GM13977 (cell line): ENCODE measurements around the gene CPN2.

Experiments
- DNase-seq: peaks from one replicate; pipeline ENCODE4 v3.0.0; 2012; ENCODE audit warnings: low spot score
- CTCF ChIP-seq: IDR thresholded peaks from 2 replicates; pipeline ENCODE4 v1.5.1; 2012; ENCODE audit warnings: mild to moderate bottlenecking, control low read depth; ENCODE audit not compliant: insufficient read depth; ENCODE audit errors: extremely low read depth, missing control alignments
- in situ Hi-C: fragments of 300-500 bp; cut with MboI; formaldehyde crosslinking; loops from one replicate; pipeline ENCODE4 v1.12.0; 2022; ENCODE audit warnings: low sequenced_read_pairs, low pct_unique_long_range_greater_than_20kb, mixed read lengths, inconsistent platforms; ENCODE audit not compliant: unreplicated experiment

The CPN2 gene

DNA sequence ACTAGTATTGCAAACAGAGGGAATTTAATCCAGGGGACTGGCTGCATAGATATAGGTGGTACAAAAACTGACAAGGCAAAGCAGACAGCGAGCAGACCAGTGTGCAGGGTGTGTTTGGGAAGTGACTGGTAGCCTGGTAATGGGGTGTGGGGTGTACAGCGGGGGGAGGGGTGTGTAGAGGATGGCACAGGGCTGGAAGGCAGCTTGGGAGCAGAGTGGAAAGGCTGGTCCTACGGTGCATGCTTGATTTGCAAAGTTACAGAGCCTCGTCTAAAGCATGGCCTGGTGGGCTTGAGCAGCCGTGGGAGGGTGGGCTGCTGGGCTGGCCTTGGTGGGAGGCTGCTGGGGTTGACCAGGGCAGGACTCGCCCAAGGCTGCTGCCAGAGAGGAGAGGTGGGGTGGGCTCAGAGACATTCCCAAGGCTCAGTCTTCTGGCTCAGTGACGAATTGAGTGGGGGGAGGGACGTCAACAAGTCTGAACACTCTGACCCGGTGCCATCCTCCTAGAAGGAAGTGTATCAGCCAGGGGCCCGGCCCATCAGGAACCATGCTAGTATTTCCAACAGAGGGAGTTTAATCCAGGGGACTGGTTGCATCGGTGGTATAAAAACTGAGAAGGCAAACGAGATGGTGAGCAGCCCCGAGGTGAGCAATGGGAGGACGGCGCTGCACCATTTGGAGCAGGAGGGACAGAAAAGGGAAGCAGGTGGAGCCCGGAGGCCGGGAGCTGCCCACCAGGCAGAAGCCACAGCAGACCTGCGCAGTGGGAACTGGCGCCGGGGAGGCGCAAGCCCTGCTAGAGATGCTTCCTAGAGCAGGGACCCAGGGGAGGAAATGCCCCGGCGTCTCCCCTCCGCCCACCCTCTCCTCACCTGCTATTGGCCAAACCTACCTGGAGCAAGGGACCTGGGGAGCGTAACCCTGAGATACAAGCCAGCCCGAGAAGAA lies 29.2 kb downstream of the CPN2 start:
- in situ Hi-C loops = loop anchor here (25.0 kb wide), 1 partner anchor 660 kb away; no protein-coding TSS in a partner anchor

GRCh38 chr3:194320744-194321243 lies 30.3 kb downstream of the CPN2 start:
- no peak for TF ChIP-seq CTCF
- no peak for DNase-seq
- in situ Hi-C loops = loop anchor here (25.0 kb wide), 1 partner anchor 658 kb away; no protein-coding TSS in a partner anchor

More for the DNA sequence above, 29.2 kb downstream of the CPN2 start:
- TF ChIP-seq CTCF = no peak
- no peak for DNase-seq

DNA sequence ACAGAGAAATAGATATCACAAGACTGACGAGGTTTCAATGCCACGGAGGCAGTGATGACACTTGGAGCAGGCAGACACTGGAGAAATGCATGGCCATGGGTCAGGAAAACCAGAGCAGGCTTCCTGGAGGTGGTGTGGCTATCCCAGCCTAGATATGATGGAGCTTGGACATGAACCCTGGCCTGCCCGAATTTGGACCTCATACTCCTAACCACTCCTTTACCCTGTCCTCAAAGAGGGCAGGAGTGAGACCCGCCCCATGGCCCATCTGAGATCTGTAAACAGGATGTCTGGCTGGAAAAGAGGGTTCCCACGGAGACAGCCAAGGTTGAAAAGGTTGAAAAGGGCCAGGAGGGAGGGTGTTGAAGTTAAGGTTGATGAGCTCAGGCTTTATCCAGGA lies 31.0 kb downstream of the CPN2 start:
- in situ Hi-C loops = loop anchor here (25.0 kb wide), 1 partner anchor 658 kb away; no protein-coding TSS in a partner anchor
- no peak for TF ChIP-seq CTCF

GRCh38 chr3:194318511-194319161 lies 32.5 kb downstream of the CPN2 start:
- no peak for DNase-seq
- no peak for TF ChIP-seq CTCF
- in situ Hi-C loops = loop anchor here (5.0 to 25.0 kb wide), 2 partner anchors 176 to 656 kb away; no protein-coding TSS in a partner anchor

More for the DNA sequence above, 31.0 kb downstream of the CPN2 start:
- no peak for DNase-seq

DNA sequence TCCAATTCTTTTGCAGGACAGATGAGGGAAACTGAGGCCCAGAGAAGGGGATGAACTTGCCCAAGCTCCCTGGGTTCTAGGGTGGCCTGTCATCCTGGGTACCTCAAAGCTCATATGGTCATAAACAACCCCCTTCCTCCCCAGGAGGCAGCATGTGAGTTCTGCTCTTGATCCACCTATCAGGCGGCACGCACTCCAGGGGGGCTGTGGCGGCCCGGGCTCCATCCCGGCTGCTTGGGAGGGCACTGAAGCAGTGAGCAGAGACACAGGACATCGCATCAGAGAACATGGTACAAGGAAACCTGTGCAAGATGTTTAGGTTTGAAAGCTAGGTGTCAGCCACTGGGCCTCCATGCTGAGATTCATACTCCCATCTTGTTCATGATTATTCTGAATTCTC lies 34.2 kb downstream of the CPN2 start:
- in situ Hi-C loops = loop anchor here (5.0 to 25.0 kb wide), 2 partner anchors 175 to 655 kb away; no protein-coding TSS in a partner anchor
- no peak for TF ChIP-seq CTCF
- no peak for DNase-seq

DNA sequence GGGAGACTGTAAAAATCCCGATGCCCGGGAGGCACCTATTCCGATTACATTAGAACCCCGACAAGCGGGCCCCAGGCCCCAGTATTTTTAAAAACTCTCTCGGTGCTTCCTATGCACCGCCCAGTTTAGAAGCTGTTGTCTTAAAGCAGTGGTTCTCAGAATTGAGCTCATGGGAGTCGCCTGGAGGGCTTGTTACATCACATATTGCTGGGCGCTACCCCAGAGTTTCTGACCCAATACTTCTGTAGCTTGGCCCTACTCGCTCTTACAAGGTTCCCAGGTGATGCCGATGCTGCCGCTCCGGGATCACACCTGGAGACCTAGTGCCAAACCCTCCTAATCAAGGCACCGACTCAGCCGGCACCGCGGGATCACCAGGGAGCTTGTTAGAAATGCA lies 35.2 kb downstream of the CPN2 start:
- no peak for TF ChIP-seq CTCF
- DNase-seq = no peak
- in situ Hi-C loops = loop anchor here (5.0 to 25.0 kb wide), 2 partner anchors 174 to 654 kb away; no protein-coding TSS in a partner anchor
